HG03280 (cell line): ENCODE data around the gene SLC2A5.

ENCODE experiments used
- ATAC-seq: cut with Tn5 transposase; IDR thresholded peaks from one replicate; pipeline ENCODE4 v1.9.1; 2021; ENCODE audit warnings: mild to moderate bottlenecking, moderate library complexity; ENCODE audit not compliant: unreplicated experiment

The SLC2A5 gene

DNA sequence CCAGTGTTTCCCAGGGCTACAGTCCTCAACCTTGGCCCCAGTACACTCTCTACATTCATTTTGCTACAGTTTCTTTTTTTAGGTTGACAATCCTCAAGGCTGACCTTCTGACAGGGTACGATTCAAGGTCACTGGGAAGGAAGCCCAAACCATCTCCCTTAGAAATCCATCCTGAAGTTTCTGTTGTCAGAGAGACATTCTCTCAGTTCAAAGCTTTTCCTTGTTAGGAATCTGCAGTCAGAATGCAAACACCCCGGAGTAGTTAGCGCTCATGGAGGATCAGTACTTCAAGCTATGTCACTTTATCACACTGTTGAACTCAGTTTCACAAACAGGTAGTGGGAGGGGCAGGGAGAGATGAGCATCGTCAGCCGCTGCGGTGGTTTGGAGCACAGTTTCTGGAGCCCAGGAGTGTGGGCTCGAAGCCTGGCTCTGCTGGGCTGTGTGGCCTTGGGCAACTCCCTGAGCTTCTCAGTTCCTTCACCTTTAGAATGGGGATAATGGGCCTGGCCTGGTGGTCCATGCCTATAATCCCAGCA lies 4.2 kb downstream of the SLC2A5 start:
- no peak for ATAC-seq

DNA sequence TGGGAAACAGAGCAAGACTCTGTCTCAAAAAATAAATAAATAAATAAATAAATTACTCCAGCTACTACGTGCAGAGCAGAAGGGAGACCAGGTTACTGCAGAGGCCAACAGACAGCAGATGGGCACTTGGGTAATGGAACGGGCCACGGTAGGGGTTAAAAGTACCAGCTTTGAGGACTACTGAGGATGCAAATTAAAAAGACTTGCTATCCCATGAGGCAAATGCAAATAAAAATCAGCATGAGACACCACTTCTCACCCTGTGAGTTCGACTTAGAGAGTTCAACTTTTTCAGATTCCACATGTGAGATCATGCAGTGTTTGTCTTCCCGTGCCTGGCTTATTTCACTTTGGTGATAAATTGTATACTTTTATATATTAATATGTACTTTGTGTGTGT lies 6.6 kb downstream of the SLC2A5 start:
- no peak for ATAC-seq

DNA sequence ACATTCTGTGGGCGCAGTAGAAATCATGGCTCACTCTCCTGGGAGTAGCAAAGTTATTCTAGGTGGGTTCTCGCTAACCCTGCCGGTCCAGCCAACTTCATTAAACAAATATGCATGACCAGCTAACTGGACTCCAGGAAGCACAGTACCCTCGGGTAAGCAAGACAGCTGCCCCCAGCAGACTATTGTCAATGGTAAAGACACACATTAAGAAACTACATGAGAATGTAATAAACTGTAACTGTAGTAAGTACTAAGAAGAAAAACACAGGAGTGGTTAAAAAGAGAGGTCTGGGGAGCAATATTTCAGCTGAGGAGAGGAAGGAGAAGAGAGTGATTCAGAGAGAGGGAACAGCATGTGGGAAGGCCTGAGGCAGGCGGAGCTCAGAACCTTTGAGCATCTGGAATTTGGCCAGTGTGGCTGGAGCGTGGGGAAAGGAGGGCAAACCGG lies 7.4 kb downstream of the SLC2A5 start:
- no peak for ATAC-seq

DNA sequence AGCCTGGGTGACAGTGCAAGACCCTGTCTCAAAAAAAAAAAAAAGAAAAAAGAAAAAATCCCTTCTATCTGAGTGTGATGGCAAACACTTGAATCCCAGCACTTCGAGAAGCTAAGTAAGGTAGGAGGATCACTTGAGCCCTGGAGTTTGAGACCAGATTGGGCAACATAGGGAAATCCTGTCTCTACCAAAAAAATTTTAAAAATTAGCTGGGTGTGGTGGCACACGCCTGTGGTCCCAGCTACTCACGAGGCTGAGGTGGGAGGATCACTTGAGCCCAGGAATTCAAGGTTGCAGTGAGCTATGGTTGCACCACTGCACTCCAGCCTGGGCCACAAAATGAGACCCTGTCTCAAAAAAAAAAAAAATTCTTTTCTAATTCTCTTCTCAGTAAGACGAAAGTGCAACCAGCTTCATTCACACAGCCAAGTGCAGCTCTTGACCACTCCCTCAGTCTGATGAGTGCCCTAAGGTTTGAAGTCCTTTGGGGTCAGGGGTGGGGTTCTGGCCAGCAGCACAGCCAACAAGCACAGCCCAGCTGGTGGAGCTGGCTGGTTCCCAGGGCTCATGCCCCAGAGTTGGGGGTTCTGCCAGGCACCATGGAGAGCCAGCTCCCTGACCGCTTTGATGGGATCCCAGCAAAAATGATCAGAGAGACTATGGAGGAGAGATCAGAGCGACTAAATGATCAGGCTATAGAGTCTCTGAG lies 8.0 kb downstream of the SLC2A5 start:
- ATAC-seq, result no peak

DNA sequence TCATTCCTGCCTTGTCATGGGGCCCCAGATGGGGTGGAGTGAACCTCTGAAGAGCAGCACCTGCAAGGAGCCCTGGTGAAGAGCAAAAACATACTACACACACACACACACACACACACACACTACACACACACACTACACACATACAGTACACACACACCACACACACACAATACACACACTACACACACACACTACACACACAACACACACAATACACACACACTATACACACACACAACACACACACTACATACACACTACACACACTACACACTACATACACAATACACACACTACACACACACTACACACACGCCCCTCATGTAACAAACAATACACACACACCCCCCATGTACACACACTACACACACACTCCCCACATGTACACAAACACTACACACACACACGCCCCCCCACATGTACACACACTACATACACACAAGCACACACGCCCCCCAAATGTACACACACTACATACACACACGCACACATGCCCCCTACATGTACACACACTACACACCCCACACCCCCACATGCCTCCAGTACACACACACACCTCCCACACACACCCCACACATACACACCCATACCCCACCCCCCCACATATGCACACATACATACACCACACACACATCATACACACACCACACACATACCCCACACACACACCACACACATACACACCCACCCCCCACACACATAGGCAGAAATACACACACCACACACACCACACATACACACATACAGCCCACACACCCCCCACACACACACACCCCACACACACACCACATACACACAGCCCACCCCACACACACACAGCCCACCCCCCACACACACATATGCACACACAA lies 9.3 kb downstream of the SLC2A5 start:
- no peak for ATAC-seq

DNA sequence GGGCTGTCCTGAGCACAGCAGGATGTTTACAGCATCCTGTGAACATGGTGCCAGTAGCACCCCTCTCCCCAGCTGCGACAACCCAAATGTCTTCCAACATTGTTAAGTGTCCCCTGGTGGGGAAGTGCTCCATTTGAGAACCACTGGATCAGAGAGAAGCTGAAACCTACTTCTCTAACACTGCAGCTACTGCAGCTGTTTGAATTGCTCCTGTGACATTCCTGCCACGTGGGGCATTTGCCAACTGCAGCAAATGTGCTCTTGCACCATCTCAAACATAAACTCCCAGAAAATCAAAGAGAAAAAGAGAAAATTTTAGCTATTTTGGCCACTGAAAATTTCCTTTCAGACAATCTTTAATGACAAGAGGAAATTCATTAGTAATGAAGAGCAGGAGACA lies 11.0 kb downstream of the SLC2A5 start:
- ATAC-seq, result no peak

DNA sequence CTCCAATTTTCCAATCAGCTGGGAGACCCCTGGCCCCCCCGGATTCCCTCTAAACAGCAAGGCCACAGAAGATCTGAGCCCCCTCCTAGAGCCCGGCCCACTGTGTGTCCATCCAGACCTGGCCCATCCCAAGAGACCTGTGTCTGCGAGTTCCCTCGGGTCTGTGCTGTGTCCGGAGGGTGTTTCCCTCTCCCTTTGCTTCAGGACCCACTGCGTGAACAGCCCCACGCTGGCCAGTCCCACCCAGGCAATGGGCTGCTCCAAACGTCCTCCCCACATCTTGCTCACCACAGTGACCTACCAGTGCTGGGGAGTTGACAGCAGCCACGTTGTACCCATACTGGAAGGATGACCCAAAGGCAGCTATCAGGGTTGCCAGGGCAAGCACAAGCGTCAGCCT lies 11.6 kb downstream of the SLC2A5 start:
- ATAC-seq, result no peak

DNA sequence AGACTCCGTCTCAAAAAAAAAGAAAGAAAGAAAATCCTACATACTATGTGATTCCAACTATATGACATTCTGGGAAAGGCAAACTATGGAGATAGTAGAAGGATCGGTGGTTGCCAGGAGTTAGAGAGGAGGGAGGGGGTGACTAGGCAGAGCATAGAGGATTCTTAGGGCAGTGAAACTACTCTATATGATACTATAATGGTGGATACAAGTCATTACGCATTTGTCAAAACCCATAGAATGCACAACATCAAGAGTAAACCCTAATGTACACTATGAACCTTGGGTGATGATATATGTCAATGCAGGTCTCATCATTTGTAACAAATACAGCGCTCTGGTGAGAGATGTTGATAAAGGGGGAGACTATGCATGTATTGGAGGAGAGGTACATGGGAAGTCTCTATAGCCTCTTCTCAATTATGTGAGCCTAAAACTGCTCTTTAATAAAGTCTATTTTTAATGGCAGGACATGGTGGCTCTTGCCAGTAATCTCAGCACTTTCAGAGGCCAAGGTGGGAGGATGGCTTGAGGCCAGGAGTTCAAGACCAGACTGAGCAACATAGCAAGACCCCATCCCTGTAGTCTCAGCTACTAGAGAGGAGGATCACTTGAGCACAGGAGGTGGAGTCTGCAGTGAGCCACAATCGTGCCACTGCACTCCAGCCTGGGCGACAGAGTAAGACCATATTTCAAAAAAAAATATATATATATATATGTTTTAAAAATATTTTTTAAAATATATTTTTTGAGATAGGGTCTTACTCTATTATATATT lies 17.0 kb downstream of the SLC2A5 start:
- no peak for ATAC-seq

DNA sequence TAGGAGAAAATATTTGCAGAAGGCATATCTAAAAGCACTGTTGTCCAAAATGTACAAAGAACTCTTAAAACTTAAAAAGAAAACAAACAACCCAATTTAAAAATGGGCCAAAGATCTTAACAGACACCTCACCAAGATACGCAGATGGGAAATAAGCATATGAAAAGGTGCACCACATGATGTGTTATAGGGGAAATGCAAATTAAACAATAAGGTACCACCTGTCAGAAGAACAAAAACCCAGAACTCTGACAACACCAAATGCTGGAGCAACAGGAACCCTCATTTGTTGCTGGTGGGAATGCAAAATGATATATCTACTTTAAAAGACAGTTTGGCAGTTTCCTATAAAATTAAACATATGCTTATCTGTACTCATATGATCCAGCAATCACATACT lies 18.1 kb downstream of the SLC2A5 start:
- no peak for ATAC-seq

DNA sequence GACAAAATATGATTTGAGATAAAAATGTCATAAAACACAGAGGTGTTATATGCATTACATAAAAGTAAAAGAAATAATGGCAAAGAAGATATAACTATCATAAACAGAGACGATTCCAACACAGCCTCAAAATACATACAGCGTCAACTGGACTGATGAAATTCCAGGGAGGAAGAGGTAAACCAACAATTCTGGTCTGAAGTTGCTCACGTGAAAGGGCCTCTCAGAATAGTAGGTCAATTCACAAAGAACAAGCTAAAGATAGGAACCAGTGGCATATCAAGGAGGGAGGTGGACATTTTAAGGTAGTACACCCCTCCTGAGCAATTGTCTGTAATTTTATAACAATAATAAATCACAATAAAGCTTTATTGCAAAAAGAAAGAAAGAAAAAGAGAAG lies 18.6 kb downstream of the SLC2A5 start:
- ATAC-seq, result no peak

DNA sequence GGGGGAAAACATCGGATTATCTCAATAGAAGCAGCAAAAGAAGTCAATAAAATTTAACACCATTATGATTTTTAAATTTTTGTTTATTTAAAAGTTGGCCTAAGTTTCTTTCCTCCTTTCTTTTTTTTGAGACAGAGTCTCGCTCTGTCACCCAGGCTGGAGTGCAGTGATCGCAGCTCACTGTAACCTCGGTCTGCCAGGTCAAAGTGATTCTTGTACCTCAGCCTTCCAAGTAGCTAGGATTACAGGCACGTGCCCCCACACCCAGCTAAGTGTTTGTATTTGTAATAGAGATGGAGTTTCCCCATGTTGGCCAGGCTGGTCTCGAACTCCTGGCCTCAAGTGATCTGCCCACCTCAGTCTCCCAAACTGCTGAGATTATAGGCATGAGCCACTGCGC lies 20.9 kb downstream of the SLC2A5 start:
- no peak for ATAC-seq

DNA sequence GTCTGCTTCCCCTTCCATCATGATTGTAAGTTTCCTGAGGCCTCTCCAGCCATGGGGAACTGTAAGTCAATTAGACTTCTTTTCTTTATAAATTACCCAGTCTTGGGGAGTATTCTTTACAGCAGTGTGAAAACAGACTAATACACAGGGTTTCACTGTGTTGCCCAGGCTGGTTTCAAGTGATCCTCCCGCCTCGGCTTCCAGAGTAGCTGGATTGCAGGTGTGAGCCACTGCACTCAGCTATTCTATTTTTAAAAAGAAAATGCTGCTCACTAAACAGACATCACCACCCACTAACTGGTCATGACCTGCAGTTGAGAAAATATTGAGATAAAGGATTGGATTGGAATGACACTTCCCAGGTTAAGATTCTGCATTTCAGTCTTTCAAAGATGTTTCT lies 22.4 kb downstream of the SLC2A5 start:
- ATAC-seq, result no peak

DNA sequence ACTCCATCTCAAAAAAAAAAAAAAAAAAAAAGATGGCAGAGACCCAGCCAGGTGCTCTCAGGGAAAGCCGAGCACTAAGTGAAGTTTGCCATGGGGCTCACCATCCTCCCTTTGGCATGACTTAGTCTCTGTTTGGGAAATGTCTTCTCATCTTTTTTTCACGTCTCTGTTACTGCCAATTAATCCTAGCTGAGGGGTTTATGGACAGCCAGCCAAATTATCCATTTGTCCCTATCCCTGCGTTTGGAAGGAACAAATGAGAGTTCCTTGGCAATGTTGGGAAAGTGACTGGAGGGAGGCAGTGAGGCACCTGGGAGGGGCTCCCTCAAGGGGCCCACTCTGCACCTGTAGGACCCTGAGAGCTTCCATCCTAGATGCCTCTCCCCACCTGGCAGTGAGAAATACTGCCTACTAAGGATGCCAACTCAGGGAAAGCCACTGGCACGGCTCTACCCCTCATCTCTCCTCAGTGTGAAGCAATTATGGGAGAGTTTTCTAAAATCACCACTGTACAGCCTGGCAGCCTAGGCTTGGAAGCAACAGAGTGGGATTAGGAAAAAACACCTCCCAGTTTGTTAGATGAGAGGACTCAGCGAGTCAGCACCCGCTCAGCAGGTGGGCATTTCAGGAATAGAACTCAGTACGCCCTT lies 23.4 kb downstream of the SLC2A5 start:
- ATAC-seq, result no peak

DNA sequence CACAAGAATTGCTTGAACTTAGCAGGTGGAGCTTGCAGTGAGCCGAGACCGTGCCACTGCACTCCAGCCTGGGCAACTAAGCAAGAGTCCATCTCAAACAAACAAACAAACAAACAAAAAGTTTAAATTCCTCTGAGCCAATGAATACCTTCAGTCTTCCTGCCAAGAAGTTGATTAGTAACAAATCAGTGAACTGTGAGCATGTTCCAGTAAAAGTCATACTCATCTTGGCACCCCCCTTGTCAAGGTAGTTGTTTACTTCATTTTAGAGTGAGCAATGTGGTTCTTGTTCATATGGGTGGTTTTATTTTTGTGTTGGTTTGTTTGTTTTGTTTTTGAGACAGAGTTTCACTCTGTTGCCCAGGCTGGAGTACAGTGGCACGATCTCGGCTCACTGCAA lies 25.2 kb downstream of the SLC2A5 start:
- no peak for ATAC-seq

DNA sequence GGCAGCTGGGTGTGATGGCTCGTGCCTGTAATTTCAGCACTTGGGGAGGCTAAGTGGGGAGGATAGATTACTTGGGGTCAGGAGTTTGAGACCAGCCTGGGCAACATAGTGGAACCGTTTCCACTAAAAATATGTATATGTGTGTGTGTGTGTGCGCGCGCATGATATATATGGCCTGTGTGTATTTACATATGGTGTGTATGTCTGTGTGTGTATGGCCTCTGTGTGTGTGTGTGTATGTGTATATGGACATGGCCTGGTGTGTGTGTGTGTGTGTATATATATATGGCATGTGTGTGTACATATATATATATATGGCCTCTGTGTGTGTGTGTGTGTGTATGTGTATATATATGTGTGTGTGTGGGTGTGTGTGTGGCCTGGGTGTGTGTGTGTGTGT lies 27.2 kb downstream of the SLC2A5 start:
- no peak for ATAC-seq

DNA sequence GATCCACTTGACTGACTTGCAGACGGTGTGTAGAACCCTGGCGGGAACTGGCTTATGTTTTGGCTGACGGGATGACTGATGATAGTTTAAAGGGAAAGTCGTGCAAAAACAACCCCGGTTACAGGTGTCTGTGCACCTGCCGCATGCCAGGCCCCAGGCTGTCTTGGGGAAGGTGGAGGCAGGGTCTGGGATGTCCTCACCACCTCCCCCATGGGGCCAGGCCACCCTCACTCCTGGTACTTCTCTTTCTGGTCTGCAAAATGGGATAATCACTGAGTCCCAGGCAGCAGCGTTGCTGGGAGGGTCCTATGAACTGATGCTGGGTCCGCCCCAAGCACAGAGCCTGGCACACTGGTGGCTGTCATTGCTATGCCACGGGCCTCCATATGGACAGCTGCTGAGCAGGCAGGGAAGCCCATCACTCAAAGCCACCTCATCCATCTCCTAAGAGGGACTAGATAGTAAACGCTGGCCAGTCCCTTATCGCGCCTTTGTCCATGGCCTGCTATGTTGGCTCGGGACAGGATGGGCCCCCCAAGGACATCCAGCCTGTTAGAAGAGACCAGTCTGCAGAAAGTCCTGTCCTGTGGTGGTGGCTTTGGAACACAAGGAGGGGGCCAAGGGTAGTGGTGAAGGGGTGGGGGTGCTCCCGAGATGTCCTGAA lies 28.2 kb downstream of the SLC2A5 start:
- no peak for ATAC-seq

DNA sequence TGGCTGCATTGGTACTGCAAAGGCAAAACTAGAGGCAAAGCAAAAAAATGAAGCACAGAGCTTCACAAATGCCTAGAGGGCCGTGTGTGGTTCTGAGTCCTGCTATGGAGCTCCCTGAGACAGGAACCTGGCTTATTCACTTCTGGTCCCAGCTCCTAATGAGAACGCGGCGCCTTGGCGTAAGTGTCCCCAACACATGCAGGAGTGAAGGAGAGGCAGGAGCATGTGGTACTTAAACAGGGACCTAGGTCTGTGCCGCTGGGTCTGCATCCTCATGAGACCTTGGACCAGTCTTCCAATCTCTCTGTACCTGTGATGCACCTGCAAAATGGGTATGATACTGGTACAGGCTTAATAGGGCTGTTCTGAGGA lies 28.8 kb downstream of the SLC2A5 start:
- no peak for ATAC-seq

DNA sequence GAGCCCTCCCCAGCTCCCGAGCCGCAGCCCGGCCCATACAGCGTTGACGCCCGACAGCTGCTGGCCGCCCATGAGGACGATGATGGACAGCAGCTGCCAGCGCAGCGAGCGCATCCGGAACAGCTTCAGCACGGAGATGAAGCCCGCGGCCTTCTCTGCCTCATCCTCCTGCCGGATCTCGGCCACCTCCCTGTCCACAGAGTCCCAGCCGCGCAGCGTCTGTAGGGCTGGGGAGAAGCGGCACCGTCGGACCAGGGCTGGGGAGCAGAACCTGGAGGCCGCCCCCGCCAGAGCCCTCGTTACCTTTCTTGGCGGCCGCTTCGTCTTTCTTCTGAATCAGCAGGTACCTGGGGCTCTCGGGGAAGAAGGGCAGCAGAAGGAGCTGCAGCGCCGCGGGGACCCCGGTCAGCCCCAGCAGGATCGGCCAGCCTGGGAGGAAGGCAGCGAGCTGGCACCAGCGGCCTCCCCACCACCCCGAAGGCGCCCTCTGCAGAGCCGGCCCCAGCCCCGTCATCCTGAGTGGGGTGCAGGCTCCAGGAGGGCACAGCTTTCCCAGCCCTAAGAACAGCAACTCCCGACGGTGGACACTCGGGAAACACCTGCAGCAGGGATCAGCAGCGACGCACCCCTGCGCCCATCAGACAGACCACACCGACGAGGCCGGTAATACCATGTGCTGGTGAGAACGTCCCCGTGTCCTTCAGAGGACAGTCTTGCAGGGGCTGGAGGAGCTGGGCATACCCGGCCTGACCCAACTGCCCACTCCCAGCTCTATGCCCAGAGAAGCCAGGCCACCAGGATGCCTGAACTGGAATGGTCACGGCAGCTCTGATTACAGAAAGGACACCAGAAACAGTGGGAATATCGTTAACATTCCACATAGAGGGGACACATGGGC lies 29.4 kb downstream of the SLC2A5 start:
- ATAC-seq, result no peak
